Measurements from ENCODE around the gene MIS12. TPM values are rescaled to one million over a fixed set of nuclear protein-coding genes. Genes with fewer than 3 reads are reported as not detected.

MIS12 gene
- total RNA-seq, 2 donors from 2014 or later: 26.4 to 46.6 TPM

DNA sequence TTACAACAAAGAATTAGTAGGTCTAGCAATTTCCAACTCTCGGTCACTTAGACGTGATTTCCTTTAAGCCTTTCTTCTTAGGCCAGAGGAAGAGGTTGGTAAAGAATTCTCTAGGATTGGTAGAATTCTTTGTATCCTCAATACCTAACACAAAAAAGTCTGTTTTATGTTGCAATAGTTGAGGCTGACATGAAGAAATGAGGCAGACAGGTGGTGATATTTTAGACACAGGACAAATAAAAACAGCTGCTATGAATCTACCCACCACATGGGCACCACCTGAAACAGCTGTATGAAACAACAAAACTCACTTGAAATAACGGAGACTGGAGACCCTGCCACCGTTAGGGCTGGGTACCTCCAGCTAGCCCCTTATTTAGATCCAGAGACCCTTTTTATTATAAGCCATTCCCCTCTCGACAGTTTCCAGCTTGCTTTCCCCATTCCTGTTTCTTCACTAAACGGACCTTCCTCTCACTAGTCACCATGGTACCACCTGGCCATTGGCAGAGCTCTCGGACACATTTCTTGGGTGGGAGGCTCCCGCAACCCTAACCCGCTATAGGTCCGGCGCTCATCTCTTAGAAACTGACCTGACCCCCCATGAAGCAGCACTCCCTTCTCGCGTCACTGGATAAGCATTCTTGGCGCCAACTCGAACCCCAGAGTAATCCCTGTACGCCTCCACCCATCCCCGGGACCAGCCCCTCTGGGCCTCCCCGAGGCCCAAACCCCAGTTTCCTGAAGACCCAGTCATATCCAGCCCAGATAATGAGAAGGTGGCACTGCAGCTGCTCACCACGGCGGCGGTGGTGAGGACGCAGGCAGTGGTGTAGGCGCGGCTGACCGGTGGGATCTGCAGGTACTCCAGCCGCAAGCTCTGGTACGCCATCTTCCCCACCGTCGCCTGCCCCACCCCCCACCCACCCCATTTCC lies 828 bp upstream of the MIS12 start, which contains the start of gene DERL2:
DERL2 (minus strand) TSS at position 909 of the 936 bp plus-strand sequence; CDS start at position 892, 17 bp downstream.
- H3K27ac Mint-ChIP-seq: peak within 1 kb of the TSS; percentile 96 to 99
- H3K9me3 Mint-ChIP-seq: no peaks in the 10 kb centered on the region
- ATAC-seq (peak; percentile 6 to 30), DNase-seq (ENCODE audit: low spot score in 2 of 2) (no peak)
- H3K36me3 Mint-ChIP-seq: peaks cover 42 to 57% of the 10 kb centered on the region in 2 donors

DNA sequence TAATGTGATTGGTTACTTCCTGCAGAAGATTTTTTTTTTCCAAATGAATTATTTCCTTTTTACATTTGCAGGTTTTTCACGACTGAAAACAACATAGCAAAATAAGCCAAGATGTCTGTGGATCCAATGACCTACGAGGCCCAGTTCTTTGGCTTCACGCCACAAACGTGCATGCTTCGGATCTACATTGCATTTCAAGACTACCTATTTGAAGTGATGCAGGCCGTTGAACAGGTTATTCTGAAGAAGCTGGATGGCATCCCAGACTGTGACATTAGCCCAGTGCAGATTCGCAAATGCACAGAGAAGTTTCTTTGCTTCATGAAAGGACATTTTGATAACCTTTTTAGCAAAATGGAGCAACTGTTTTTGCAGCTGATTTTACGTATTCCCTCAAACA lies 2.4 kb downstream of the MIS12 start:
- ATAC-seq (no peak), DNase-seq (ENCODE audit: low spot score in 2 of 2) (no peak)
- Mint-ChIP-seq H3K36me3 (peaks cover 42 to 62% of the 10 kb centered on the region in 2 donors), H3K27ac (peak overlapping the region in 1 of 2 donors; percentile 96), H3K9me3 (no peaks in the 10 kb centered on the region)

- ATAC-seq (no peak), DNase-seq (ENCODE audit: low spot score in 2 of 2) (no peak)
- peaks cover 15 to 32% of the 10 kb centered on the region in 2 donors for H3K36me3 Mint-ChIP-seq
- H3K9me3 Mint-ChIP-seq: no peaks in the 10 kb centered on the region
- H3K27ac Mint-ChIP-seq: no peak overlapping the region
Observed at GRCh38 chr17:5492970-5493369, 6.6 kb downstream of the MIS12 start.

GRCh38 chr17:5499476-5500231 lies 13.3 kb downstream of the MIS12 start:
- Mint-ChIP-seq H3K36me3 (no peaks in the 10 kb centered on the region), H3K9me3 (no peaks in the 10 kb centered on the region), H3K27ac (peak overlapping the region in 1 of 2 donors; percentile 57)
- ATAC-seq (peak in 1 of 2 donors; percentile 18), DNase-seq (ENCODE audit: low spot score in 2 of 2) (peak in 1 of 2 donors; percentile 27)

DNA sequence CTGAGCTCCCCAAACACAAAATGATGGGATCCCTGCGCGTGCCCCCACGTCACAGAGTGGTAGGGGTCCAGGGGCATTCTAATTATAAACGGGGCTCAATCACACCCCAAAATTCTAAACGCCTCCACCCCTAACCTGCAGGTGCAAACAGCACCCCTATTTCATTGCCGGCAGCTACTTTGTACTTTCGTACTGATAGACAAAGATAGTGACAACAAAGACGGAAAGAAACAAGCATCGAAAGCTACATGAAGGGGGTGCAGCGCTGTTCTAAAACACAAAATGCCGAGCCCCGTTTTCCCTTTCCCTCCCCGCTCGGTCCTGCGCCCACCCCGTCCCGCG lies 13.9 kb downstream of the MIS12 start:
- DNase-seq (ENCODE audit: low spot score in 2 of 2) (no peak), ATAC-seq (no peak)
- H3K27ac Mint-ChIP-seq: peak overlapping the region; percentile 57 to 90
- no peaks in the 10 kb centered on the region for H3K9me3 Mint-ChIP-seq
- no peaks in the 10 kb centered on the region for H3K36me3 Mint-ChIP-seq

- DNase-seq (ENCODE audit: low spot score in 2 of 2) (peak in 1 of 2 donors; percentile 69), ATAC-seq (peak; percentile 84 to 96)
- Mint-ChIP-seq H3K9me3 (no peaks in the 10 kb centered on the region), H3K36me3 (no peaks in the 10 kb centered on the region), H3K27ac (peak overlapping the region; percentile 57 to 90)
Observed at GRCh38 chr17:5500589-5501391, 14.4 kb downstream of the MIS12 start.

- DNase-seq (ENCODE audit: low spot score in 2 of 2): no peak
- no peak for ATAC-seq
- Mint-ChIP-seq H3K36me3 (no peaks in the 10 kb centered on the region), H3K9me3 (no peaks in the 10 kb centered on the region), H3K27ac (no peak overlapping the region)
Observed at GRCh38 chr17:5501685-5502084, 15.3 kb downstream of the MIS12 start.

GRCh38 chr17:5502552-5502951 lies 16.2 kb downstream of the MIS12 start:
- ATAC-seq (no peak), DNase-seq (ENCODE audit: low spot score in 2 of 2) (no peak)
- Mint-ChIP-seq H3K36me3 (no peaks in the 10 kb centered on the region), H3K9me3 (no peaks in the 10 kb centered on the region), H3K27ac (peak overlapping the region in 1 of 2 donors; percentile 3)

DNA sequence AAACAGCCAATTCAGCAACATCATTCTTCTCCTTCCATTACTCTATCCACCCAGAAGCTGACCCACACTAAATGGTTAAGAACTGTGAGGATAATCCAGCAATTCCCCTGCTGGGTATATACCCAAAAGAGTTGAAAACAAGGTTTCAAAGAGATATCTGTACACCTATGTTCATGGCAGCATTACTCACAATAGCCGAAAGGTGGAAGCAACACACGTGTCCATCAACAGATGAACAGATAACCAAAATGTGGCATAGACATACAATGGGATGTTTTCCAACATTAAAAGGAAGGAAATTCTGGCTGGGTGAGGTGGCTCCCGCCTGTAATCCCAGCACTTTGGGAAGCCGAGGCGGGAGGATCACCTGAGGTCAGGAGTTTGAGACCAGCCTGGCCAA lies 19.9 kb downstream of the MIS12 start:
- no peak overlapping the region for H3K27ac Mint-ChIP-seq
- ATAC-seq: no peak
- H3K36me3 Mint-ChIP-seq: no peaks in the 10 kb centered on the region
- H3K9me3 Mint-ChIP-seq: no peaks in the 10 kb centered on the region
- no peak for DNase-seq (ENCODE audit: low spot score in 2 of 2)

DNA sequence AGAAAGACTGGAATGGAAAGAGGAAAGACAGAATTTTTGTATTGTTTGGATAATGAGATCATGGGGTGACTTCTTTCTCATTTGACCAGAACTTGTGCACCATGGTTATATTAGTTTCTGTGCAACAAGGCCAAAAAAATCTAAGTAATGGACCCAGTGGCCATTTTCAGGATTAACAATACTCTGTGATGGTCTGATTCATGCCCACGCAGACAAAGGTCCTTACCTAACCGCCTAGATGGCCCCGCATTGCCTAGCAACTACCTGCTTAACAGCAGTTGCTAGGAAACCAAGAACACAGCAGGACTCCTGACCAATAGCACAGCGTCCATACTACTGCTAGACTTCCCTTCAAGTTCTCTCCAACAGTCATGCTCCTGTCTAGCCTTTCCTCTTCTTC lies 22.4 kb downstream of the MIS12 start:
- DNase-seq (ENCODE audit: low spot score in 2 of 2) (no peak), ATAC-seq (no peak)
- Mint-ChIP-seq H3K9me3 (peaks cover 0 to 5% of the 10 kb centered on the region in 2 donors), H3K27ac (no peak overlapping the region), H3K36me3 (peaks cover 5 to 13% of the 10 kb centered on the region in 2 donors)

- no peak for DNase-seq (ENCODE audit: low spot score in 2 of 2)
- peaks cover 0 to 5% of the 10 kb centered on the region in 2 donors for H3K9me3 Mint-ChIP-seq
- H3K36me3 Mint-ChIP-seq: peaks cover 8 to 17% of the 10 kb centered on the region in 2 donors
- ATAC-seq: no peak
- H3K27ac Mint-ChIP-seq: no peak overlapping the region
Observed at GRCh38 chr17:5509482-5509881, 23.1 kb downstream of the MIS12 start.

DNA sequence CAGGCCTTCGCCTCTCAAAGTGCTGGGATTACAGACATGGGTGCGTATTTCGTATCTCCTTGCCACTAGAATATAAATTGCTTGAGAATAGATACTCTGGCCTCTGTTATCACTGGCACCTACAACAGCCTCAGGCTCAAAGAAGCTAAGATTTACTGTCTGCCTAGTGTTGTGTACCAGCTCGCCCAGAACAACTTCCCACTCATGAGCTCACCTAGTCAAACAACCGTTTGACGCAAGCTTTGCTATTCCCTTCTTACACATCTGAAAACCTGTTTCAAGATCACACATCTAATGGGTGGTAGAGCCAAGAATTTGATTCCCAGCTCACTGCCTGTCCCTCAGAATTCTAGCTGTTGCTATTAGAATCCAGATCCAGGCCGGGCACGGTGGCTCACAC lies 24.4 kb downstream of the MIS12 start:
- peaks cover 0 to 5% of the 10 kb centered on the region in 2 donors for H3K9me3 Mint-ChIP-seq

GRCh38 chr17:5511401-5512225 lies 25.2 kb downstream of the MIS12 start:
- no peak overlapping the region for H3K27ac Mint-ChIP-seq
- H3K36me3 Mint-ChIP-seq: peaks cover 17 to 26% of the 10 kb centered on the region in 2 donors
- DNase-seq (ENCODE audit: low spot score in 2 of 2) (no peak), ATAC-seq (no peak)
- peaks cover 0 to 5% of the 10 kb centered on the region in 2 donors for H3K9me3 Mint-ChIP-seq

More for the DNA sequence above, 24.4 kb downstream of the MIS12 start:
- H3K36me3 Mint-ChIP-seq: peaks cover 17 to 26% of the 10 kb centered on the region in 2 donors
- H3K27ac Mint-ChIP-seq: no peak overlapping the region
- ATAC-seq: no peak
- DNase-seq (ENCODE audit: low spot score in 2 of 2): no peak

- Mint-ChIP-seq H3K36me3 (peaks cover 17 to 33% of the 10 kb centered on the region in 2 donors), H3K27ac (no peak overlapping the region), H3K9me3 (peaks cover 0 to 5% of the 10 kb centered on the region in 2 donors)
- DNase-seq (ENCODE audit: low spot score in 2 of 2): peak in 1 of 2 donors; percentile 45
- peak; percentile 51 to 74 for ATAC-seq
Observed at GRCh38 chr17:5513628-5514027, 27.3 kb downstream of the MIS12 start.

DNA sequence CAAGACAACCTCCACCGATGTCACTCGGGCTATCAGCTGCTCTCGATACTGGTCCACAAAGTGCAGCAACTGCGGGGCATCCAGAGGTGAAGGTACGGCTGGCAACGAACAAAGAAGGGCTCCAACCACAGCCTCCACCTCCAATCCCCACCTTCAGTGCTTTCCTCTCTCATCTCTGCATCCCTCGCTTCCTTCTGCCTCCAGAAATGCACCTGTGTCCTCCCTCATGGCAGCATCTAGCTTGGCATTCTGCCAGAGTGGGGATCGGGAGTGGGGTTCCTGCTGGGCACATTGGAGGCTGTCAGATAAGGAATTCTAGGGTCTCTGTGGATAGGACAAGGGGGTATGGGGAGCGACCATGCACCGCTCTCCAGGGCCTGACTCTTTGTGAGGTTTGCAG lies 28.6 kb downstream of the MIS12 start:
- peak in 1 of 2 donors; percentile 37 for DNase-seq (ENCODE audit: low spot score in 2 of 2)
- peaks cover 17 to 33% of the 10 kb centered on the region in 2 donors for H3K36me3 Mint-ChIP-seq

More for the DNA sequence above, 28.6 kb downstream of the MIS12 start:
- peaks cover 0 to 5% of the 10 kb centered on the region in 2 donors for H3K9me3 Mint-ChIP-seq
- no peak for ATAC-seq
- peak overlapping the region in 1 of 2 donors; percentile 90 for H3K27ac Mint-ChIP-seq

Data from activated naive CD4-positive, alpha-beta T cell treated with anti-CD3 and anti-CD28 coated beads, Interleukin-2, amount 50 U/mL, for 72 hours (primary cell).